HG02798 (cell line): ENCODE data around the gene DNASE1L3.
A peak's percentile ranks its signal among the peaks of the same experiment; 100 is the strongest.
"Not testable (repeated sequence)": the region's sequence is repeated elsewhere in the genome, so short reads cannot be mapped to it uniquely, and the experiment has no call there.

Experiments
- ATAC-seq: cut with Tn5 transposase; IDR thresholded peaks from one replicate; pipeline ENCODE4 v1.9.1; 2021; ENCODE audit warnings: mild to moderate bottlenecking; ENCODE audit not compliant: unreplicated experiment, poor library complexity

Gene DNASE1L3

DNA sequence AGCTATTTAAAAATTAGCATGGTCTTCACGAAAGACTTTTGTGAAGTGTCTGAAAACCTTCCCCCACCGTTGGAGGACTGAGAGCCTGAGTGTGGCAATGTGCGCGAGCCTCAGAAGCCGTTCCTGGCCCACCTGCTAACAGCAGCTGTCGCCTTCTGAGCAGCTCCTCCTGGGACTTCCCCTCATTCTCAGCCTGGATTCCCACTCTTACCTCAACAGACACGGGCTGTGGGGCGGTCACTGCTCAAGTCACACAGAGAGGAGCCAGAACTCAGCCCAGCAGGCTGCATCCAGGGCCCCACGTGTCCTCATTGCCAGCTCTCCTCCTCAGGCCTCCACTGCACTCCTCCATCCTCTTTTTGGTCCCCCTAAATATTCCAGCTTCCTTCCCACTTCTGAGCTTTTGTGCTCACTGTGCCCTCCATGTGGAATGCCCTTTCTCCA, 7.8 kb downstream of the DNASE1L3 start:
- ATAC-seq = peak; percentile 94

DNA sequence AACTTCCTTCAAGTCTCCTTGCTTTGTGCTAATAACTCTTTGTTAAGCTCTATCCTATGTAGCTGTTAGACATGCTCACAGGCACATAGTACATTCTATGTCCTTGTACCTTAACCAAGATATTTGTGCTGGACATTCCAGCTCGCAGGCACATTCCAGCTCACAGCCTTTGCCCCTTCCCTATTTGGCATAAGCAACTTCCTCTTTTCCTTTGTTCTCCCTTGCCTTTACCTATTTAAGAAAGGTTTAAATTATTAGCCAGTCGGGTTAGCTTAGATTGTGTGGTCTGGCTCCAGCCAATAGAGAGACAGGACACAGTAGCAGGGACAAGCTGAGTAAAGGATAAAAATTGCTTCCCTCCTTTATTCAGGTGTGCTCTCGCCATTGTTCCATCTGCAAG, 9.3 kb downstream of the DNASE1L3 start:
- ATAC-seq = not testable (repeated sequence)

DNA sequence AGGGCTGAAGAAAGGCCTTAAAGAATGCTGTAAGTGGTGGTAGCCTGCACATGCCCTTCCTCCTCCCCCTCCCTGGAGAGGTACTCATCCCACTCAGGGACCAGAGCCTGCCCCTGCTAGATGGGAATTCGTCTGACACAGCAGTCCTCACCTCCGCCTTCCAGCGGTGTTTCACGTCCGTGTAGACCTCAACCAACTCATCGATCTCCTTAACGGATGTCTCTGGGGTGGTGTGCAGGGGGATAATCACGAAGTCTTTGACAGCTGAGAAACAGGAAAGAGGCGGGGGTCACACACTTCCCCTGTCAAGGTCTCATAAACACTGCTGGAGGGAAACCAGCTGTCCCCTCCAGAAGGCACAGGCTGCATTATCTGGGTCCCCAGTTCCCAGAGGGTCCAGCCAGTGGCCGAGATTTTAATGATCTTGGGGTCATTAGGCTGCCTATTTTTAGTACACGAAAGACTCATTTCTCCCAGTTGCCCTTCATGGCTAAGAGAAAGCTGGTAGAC, 9.9 kb downstream of the DNASE1L3 start:
- no peak for ATAC-seq

DNA sequence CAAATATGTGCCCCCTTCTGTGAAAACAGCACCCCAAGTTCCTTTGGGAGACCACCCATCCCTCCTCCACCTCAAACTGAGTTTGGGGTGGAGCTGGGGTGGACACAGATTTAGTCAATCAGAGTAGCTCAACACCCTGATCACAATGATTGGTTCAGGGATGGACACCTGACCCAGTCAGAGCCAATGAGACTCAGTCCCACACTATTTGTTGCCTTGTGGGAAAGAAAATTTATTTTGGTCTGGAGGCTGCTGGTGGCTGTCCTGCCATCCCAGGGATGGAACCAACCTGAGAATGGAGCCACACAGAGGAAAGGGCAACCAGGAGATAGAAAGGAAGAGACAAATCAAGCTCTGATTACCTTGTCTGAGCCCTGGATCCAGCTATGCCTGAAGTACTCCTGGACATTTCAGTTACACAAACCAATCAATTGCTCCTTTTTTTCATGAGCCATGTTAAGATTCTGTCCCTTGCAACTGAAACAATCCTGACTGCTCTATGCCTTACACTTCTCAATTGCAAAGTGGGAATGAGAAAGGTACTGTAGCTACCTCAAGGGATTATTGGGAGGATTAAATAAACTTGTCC, 10.6 kb downstream of the DNASE1L3 start:
- no peak for ATAC-seq

DNA sequence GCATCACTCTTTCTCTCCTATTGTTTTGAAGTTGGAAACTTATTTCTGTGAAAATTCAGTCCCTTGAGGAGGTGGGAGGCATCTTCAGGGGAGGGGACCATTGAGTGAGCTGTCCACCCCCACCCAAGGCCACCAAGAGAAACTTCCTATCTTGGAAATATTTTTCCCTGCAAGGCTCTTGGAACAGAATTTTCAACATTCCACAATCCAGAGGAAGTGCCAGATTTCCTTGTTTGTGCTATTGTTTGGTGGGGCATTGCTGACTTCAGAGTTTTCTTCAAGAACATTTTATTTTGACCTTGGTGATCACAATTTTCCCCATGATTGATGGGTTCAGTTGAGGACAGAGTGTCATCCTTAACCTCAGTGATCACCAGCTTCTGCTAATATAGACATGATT, 12.0 kb downstream of the DNASE1L3 start:
- no peak for ATAC-seq

DNA sequence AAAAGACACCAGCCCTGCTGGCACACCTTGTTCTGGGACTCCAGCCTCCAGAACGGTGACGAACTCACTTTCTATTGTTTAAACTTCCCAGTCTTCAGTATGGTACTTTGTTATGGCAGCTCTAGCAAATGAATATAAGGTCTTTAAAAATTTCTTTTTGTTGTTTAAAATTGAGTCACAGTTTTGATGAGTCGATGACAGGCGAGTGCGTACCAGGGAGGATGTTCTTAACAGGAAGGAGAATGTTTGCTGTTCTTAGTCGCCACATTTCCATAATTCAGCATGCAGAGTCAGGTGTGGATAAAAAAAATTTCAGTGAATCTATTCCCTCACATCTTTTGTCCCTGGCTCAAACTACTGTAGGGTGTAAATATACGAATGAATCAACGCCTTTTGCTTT, 12.4 kb downstream of the DNASE1L3 start:
- ATAC-seq = no peak

DNA sequence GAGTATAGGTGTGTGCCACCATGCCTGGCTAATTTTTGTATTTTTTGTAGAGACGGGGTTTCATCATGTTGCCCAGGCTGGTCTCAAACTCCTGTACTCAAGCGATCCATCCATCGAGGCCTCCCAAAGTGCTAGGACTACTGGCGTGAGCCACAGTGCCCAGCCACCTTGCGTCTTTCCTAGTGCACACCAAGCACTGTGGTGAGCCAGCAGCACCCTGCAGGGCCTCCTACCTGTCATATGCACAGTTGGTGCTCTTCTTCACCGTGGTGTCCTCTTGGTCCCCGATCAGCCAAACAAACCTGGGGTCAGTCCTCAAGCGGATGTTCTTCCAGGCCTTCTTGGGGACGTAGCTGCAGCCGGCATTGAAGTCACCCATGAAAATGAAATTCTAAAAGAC, 13.2 kb downstream of the DNASE1L3 start:
- no peak for ATAC-seq

DNA sequence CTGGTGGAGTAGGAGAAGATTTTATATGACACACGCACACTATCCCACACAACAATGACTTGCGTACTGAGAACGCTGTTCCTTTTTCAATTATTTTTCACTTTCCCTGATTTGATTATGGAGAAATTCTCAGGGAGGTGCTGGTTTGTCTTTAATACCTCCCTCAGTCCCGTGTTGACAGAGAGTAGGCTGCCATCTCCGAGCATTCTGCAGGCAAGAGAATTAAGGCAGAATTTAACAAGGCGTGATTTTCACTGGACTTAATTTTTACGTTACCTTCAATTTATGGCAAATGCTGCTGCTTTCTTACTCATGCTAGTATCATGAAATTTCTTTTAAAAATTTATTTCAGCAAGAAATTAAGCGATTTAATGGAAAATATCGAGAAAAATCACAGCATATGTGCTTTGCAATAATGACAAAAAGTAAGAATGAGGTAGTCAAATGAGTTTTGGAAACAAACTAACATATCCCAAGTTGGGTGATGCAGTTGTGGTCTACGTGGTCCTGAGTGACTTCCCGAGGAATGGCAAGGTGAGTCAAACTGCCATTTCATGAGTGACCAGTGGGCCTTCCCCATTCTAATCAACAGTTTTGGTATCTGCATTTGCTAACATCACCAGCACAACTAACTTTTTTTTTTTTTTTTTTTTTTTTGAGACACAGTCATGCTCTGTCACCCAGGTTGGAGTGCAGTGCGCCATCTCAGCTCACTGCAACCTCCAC, 16.9 kb downstream of the DNASE1L3 start:
- ATAC-seq = no peak

DNA sequence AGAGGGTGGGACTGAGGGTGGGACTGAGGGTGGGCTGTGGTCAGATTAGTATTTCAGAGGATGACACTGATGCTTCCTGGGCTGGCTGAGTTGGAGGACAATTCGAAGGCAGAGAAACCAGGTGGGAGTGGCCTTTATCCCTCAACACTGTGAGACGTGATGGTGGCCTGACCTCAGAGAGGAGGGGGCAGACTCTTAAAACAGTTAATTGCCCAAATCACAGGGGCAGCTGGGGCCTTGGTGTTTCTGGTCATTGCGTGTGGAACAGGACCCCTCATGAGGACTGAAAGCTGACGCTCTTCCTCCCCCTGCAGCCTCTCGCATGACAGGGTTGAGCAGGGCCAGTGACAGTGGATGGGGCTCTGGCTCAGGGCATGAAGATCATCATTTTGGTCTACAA, 18.7 kb downstream of the DNASE1L3 start:
- no peak for ATAC-seq

DNA sequence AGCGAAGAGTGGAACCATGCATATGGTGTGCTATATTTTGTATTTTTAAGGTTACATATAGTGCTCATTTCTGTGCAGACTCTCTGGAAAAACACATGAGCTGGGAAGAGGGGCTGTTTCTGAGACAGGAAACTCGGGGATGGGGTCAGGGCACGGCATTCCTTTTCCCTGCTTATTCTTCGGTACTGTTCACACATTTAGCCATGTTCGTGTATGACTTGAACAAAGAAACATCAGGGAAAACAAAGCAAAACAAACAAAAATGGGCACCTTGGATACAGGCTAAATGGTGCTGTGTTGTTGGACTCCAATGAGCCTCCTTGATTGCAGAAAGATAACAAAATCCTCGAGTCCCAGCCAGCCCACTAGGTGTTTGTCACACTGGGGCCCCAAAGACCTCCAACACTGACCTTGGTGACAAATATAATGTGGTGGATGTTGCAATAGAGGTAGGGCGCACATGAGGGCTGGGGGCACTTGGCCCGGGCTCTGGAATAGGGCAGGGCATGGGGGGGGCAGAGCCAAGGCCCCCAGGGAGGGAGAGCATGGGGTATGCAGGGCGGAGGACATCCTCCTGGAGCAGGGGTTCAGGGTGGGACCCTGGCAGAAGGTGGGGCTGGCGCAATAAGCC, 19.3 kb downstream of the DNASE1L3 start:
- no peak for ATAC-seq

DNA sequence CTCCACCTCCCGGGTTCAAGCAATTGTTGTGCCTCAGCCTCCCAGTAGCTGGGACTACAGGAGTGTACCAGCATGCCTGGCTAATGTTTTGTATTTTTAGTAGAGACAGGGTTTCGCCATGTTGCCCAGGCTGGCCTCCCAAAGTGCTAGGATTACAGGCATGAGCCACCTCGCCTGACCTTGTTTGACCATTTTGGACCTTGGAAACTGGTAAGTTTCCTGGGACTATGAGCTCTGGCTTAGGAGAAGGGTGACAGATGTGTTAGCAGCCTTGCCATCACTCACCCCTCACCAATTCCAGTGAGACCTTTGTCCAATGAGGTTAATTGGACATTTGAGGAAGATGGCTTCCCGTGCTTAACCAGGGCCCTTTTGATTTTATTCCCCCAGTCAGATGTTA, 19.9 kb downstream of the DNASE1L3 start:
- ATAC-seq = no peak

DNA sequence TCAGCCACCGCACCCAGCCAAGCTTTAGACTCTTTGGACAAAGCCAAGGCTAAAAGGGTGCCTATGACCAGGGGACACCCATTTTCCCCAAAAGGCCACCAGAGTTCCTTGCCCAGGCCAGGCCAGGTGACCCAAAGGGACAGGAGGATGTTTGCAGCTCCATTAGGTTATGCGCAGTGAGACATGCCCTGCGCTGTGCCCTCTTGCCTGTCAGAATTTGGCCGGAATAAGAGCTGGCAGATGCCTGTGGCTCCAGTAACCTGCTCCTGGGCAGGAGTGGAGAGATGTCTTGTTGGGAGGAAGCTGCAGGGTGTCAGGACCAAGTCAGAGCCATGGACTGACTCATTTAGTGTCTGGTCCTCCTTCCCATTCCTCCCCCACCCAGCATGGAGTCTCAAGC, 20.5 kb downstream of the DNASE1L3 start:
- ATAC-seq = no peak

DNA sequence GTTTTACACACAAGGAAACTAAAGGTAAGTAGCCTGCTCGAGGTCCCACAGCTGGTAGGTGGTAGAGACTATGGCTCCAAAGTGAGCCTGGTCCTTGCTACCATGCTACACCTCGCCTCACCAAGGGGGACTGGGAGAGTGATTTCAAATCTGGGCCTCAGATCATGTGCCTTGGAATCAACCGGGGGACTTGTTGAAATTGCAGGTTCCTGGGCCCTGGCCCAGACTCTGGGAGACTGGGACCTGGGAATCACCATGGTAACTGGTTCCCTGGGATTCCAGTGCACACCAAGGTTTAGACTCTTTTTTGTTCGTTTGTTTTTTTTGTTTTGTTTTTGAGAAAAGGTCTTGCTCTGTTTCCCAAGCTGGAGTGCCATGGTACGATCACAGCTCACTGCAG, 21.1 kb downstream of the DNASE1L3 start:
- no peak for ATAC-seq

DNA sequence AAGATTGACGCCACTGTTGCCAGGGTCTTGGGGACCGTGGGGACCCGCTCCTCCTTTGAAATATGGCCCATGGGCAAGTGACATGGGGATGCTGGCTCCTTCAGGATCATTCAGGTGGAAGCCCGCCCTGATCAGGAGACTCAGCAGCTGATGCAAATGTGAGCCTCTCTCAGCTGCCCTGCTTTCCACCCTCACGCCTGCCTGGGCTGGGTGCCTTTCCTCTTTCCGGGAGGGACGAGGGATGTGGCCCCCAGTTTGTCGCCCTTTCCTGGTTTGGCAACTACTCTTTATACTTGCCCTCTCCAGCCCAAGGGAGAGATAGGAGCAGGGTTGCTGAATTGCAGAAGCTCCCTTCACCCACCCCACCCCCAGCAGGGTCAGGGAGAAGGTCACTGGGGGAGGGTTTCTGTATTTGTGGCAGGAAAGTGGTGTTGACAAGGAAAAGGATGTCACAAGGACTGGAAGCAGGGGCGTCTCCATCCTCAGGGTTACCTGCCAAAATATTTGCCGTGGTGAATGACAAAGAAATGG, 21.8 kb downstream of the DNASE1L3 start:
- no peak for ATAC-seq

DNA sequence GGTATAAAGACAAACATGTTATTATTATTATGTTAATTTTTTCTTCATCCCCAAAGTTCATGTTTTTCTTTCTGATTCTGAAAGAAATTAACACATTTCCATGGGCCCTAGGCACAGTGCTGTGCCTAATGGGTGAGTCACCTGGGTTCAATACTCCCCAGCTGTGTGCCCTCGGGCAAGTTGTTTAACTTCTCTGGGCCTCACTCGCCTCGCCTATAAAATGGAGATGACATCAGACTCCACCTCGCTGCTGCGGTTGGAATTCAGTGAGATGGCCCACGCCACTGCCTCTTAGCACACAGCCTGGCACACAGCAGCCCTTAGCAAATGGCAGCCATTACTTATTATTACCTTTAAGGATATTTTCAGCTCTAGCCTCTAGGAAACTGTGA, 22.6 kb downstream of the DNASE1L3 start:
- ATAC-seq = no peak

DNA sequence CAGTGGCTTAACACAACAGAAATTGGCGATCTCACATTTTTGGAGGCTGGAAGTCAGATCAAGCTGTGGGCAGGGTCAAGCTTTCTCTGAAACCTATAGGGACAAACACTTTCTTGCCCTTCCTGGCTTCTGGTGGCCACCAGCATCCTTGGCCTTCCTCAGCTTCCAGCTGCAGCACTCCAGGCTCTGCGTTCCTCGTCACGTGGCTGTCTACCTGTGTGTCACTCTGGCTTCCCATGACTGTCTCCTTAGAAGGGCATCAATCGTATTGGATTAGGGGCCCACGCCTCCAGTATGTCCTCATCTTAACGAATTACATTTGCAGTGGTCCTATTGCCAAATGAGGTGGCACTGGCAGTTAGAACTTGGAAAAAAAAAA, 25.8 kb downstream of the DNASE1L3 start:
- no peak for ATAC-seq

DNA sequence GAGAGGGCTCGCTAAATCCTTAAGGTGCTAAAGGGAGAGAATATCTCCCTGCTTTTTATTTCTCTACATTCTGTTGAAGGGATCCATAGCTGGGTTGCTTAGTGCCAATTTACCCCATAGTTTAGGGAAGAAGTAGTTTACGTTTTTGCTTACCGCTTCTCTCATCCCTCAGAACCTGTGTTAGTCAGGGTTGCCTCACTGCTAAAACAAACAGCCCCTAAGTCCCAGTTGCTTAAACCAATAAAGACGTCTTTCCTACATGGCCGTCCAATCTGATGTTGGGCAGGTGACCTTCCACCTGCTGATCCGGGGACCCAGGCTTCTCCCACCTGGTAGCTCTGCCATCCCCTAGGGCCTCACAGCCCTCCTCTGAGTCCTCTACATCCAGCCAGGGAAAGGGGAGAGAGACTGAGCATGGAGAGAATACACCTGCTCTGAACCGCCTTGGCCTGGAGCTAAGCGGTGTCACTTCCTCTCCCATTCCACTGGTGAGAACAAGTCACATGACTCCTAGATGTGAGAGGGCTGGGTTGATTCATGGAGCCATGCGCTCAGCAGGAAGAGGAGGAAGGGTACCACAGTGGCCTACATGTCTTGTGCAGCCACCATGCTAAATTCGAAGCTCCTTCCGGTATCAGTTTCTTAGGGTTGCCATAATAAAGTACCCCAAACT, 26.3 kb downstream of the DNASE1L3 start:
- ATAC-seq = no peak

DNA sequence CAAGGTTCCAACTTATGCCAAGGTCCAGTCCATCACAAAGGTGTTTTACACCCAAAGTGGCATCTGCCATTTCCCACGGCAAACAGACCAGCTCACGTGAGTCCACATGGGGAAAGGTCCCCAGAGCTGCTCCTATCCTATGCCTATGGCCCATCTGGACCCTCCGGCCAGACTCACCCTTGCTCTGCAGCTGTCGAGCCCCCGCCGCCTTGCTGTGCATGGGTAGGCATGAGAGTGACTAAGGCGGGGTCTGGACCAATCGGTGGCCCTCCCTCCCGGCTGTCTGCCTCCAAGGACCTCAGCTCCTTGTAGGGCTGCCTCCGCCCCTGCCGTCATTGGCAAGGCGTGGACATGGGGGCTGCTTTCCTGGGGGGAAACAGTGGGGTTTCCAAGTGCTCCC, 26.9 kb downstream of the DNASE1L3 start:
- no peak for ATAC-seq

DNA sequence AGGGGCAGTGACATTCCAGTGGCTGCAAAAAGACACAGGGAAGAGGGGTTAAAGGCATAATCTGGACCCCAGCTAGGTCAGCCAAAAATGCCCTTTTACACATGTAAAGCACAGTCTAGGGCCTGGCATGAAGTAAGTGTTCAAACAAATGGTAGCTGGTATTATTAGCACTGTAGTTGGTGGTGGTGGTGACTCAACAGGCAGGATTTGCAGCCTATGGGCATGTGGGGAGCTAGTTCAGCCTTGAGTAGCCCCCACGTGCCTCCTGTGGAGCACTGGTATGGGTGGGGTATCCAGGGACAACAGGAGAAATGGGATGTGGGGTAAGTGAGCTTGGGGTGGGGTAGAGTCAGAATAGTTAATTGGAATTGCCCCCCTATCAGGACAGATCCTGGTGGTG, 27.6 kb downstream of the DNASE1L3 start:
- no peak for ATAC-seq

DNA sequence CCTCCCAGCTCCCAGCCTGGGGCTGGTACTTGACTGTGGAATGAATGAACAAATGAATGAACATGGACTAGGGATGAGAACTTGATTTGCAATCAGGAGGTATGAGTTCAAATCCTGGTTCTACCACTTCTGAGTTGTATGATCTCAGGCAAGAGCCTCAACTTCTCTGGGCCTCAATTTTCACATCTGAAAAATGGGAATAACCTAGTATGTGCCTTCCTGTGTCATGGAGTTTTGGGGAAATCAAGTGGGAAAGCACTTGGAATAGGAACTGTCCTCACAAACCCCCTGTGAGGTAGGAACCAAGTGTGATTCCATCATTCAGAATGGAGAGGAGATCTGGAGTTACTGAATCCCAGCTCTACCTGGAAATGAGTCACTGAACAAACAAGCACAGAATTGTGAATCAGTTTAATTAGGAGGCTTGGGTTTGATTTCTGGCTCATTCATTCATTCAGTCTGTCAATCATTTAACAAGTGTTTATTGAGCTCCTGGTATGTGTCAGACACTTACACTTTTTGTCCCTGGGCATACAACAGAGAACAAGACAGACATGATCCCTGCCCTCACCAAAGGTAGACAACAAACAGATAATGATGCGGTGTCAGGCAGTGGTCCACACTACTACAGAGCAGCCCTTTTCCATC, 29.7 kb downstream of the DNASE1L3 start:
- ATAC-seq = no peak
